HepG2 (cell line): Measurements from ENCODE around the gene PLXNA4. TPM values are rescaled to one million over a fixed set of nuclear protein-coding genes. Genes with fewer than 3 reads are reported as not detected.
"Not testable (repeated sequence)": the region's sequence is repeated elsewhere in the genome, so short reads cannot be mapped to it uniquely, and the experiment has no call there.

Experiments used
- ATAC-seq: fragments of 200-7000 bp; cut with Tn5 transposase; 3 replicates; pipeline ENCODE4 v1.9.1; 2020; ENCODE audit warnings: mild to moderate bottlenecking, moderate library complexity
- BruUV-seq: library from RNA; stranded (reverse); fragments of 400-500 nt; replicated peaks from 2 replicates; lab custom pipeline; 2021; lab: Mats Ljungman, UMichigan
- CTCF ChIA-PET: fragments of 300-600 bp; formaldehyde crosslinking; extraction: SDS; loops from one replicate; lab custom pipeline; 2021; ENCODE audit warnings: low total read pairs, inconsistent platforms, low intra/inter-chr PET ratio; lab: Yijun Ruan, JAX
- POLR2A ChIA-PET: fragments of 350-600 bp; sonication (Branson Sonifier 250); formaldehyde crosslinking; loops from one replicate; lab custom pipeline; 2020; ENCODE audit warnings: antibody characterized with exemption, inconsistent platforms; lab: Yijun Ruan, JAX
- DNase-seq: peaks from one replicate; pipeline ENCODE4 v3.0.0-alpha.2; 2015; ENCODE audit warnings: low spot score
- FAIRE-seq: peaks from 3 replicates; lab custom pipeline; 2011; peaks lifted over from hg19 to GRCh38; lab: Jason Lieb, UNC
- H2AFZ ChIP-seq: one replicate; pipeline ENCODE4 v1.6.1; 2011; ENCODE audit warnings: low read length, inconsistent platforms
- H3K27ac ChIP-seq: fragments of 300-600 bp; 3 replicates; pipeline ENCODE4 v1.8.0; 2011; ENCODE audit warnings: mixed run types, mild to moderate bottlenecking, mixed read lengths, low read length, inconsistent platforms; ENCODE audit not compliant: insufficient read depth; ENCODE audit errors: extremely low read length
- H3K27me3 ChIP-seq, 2 experiments: fragments of 200-600 bp in 1 of 2; 2 replicates in 1 of 2; 3 replicates in 1 of 2; pipeline versions ENCODE4 v1.6.0 to v1.8.0; 2011; ENCODE audit warnings: low read length in 2 of 2, mild to moderate bottlenecking in 2 of 2, moderate library complexity in 2 of 2, inconsistent platforms in 1 of 2; ENCODE audit not compliant: insufficient read depth in 2 of 2, control insufficient read depth in 1 of 2
- H3K36me3 ChIP-seq, 2 experiments: fragments of 200-600 bp in 1 of 2; replicated peaks in 1 of 2; 2 replicates in 1 of 2; 3 replicates in 1 of 2; pipeline versions ENCODE4 v1.5.1 to v1.8.0; 2011; ENCODE audit warnings: low read length in 2 of 2, inconsistent platforms in 1 of 2; ENCODE audit not compliant: insufficient read depth in 2 of 2, control insufficient read depth in 1 of 2
- H3K4me1 ChIP-seq: 2 replicates; pipeline ENCODE4 v1.5.1; 2012; ENCODE audit warnings: low read length, inconsistent platforms; ENCODE audit not compliant: insufficient read depth
- H3K4me2 ChIP-seq: 2 replicates; pipeline ENCODE4 v1.6.0; 2011; ENCODE audit warnings: low read depth, low read length, inconsistent platforms
- H3K4me3 ChIP-seq, 3 experiments: fragments of 200-600 bp in 1 of 3; sonication (generic), shearing (Covaris generic) in 1 of 3; replicated peaks in 1 of 3; 2 replicates each; pipeline ENCODE4 v1.5.1; 2011 to 2016; ENCODE audit warnings: low read length in 3 of 3, inconsistent platforms in 2 of 3, low read depth in 2 of 3, mild to moderate bottlenecking in 2 of 3, control low read depth in 1 of 3, mixed read lengths in 1 of 3; ENCODE audit not compliant: insufficient read depth in 1 of 3
- H3K79me2 ChIP-seq: one replicate; pipeline ENCODE4 v1.6.1; 2011; ENCODE audit warnings: low read length, inconsistent platforms; ENCODE audit not compliant: insufficient read depth
- H3K9ac ChIP-seq: 2 replicates; pipeline ENCODE4 v1.6.0; 2011; ENCODE audit warnings: mild to moderate bottlenecking, low read depth, low read length, inconsistent platforms; ENCODE audit not compliant: insufficient read depth
- H3K9me3 ChIP-seq: 2 replicates; pipeline ENCODE4 v1.5.1; 2012; ENCODE audit warnings: mild to moderate bottlenecking, low read length
- H4K20me1 ChIP-seq: 2 replicates; pipeline ENCODE4 v1.6.0; 2011; ENCODE audit warnings: inconsistent platforms, mild to moderate bottlenecking, low read length, moderate library complexity; ENCODE audit not compliant: insufficient read depth
- DDIT3 ChIP-seq: sonication (generic); formaldehyde crosslinking; IDR thresholded peaks from 2 replicates; pipeline ENCODE4 v1.4.0; 2020; ENCODE audit warnings: mild to moderate bottlenecking, missing genetic modification reagents
- KLF13 ChIP-seq: sonication (generic); formaldehyde crosslinking; IDR thresholded peaks from 2 replicates; pipeline ENCODE4 v1.4.0; 2020; ENCODE audit warnings: mild to moderate bottlenecking, missing genetic modification reagents
- PHF21A ChIP-seq: sonication (generic); formaldehyde crosslinking; IDR thresholded peaks from 2 replicates; pipeline ENCODE4 v1.5.0; 2020; ENCODE audit warnings: mild to moderate bottlenecking, missing genetic modification reagents
- SKI ChIP-seq: fragments of 450-650 bp; IDR thresholded peaks from one replicate; pipeline ENCODE4 v1.6.1; 2018; ENCODE audit warnings: mild to moderate bottlenecking; ENCODE audit not compliant: partially characterized antibody
- SMAD3 ChIP-seq: sonication (generic); formaldehyde crosslinking; IDR thresholded peaks from 2 replicates; pipeline ENCODE4 v1.4.0; 2020; ENCODE audit warnings: missing genetic modification reagents
- STAT6 ChIP-seq: sonication (generic); formaldehyde crosslinking; IDR thresholded peaks from 2 replicates; pipeline ENCODE4 v1.4.0; 2020; ENCODE audit warnings: missing genetic modification reagents, mild to moderate bottlenecking, borderline replicate concordance
- TGIF2 ChIP-seq: IDR thresholded peaks from 2 replicates; pipeline ENCODE4 v1.6.1; 2016; ENCODE audit warnings: control low read depth, missing compliant biosample characterization
- ZMAT5 ChIP-seq: sonication (generic); formaldehyde crosslinking; IDR thresholded peaks from 2 replicates; pipeline ENCODE4 v1.5.0; 2020; ENCODE audit warnings: mild to moderate bottlenecking, low read depth, missing genetic modification reagents, borderline replicate concordance
- ZNF367 ChIP-seq: sonication (generic); formaldehyde crosslinking; IDR thresholded peaks from 2 replicates; pipeline ENCODE4 v1.4.0; 2020; ENCODE audit warnings: missing genetic modification reagents, borderline replicate concordance
- ZNF557 ChIP-seq: sonication (generic); formaldehyde crosslinking; IDR thresholded peaks from 2 replicates; pipeline ENCODE4 v1.4.0; 2020; ENCODE audit warnings: missing genetic modification reagents
- WGBS: methylation state at CpG from one replicate; pipeline ENCODE4 v1.1.6; 2017; ENCODE audit warnings: low lambda C conversion rate; 5-methylcytosine and 5-hydroxymethylcytosine counted together
- in situ Hi-C: cut with HindIII; loops from 2 replicates; pipeline ENCODE4 v1.10.0; 2017; ENCODE audit warnings: low pct_unique_long_range_greater_than_20kb; ENCODE audit not compliant: extremely low pct_ligation_motif_present
- intact Hi-C: fragments of 100-400 bp; cut with micrococcal nuclease; formaldehyde crosslinking; loops from one replicate; pipeline ENCODE4 v1.10.0; 2022; ENCODE audit not compliant: unreplicated experiment
- polyA plus RNA-seq, 8 experiments: library from polyadenylated mRNA; depleted of rRNA in 3 of 8; stranded (reverse) in 7 of 8; unstranded in 1 of 8; fragments of >200 nt; fragmentation: Illumina TruSeq in 4 of 8; extraction: Trizol in 4 of 8; gene quantifications; 2 replicates each; pipeline versions ENCODE4 v1.2.1 to v1.2.3, GENCODE V29; 2011 to 2016; ENCODE audit warnings: low read depth in 4 of 8, missing spikeins in 1 of 8, mixed read lengths in 1 of 8; ENCODE audit not compliant: insufficient read depth in 1 of 8
- total RNA-seq, 5 experiments: library from RNA; depleted of rRNA; stranded (reverse); fragments of >200 nt; fragmentation: Illumina TruSeq; extraction: Trizol; gene quantifications; 2 replicates each; pipeline ENCODE4 v1.2.3, GENCODE V29; 2016; ENCODE audit warnings: low read depth in 1 of 5

PLXNA4 gene
- total and polyA plus RNA-seq, 2 of the 13 experiments (the other 11 are each of a cell fraction or from before 2014, with no cell fraction given): 0.01 to 0.04 TPM

GRCh38 chr7:132179080-132179430 is 397.2 kb downstream of the PLXNA4 start:
- Histone ChIP-seq H3K4me3 (no peak overlapping the region), H3K9me3 (no peaks in the 10 kb centered on the region), H3K9ac (no peak overlapping the region), H4K20me1 (no peaks in the 10 kb centered on the region)
- BruUV-seq: no TSS peak
- WGBS: 45% methylated on average over 10 of the region's 10 CpGs
- DNase-seq: no peak
- TF ChIP-seq KLF13 (CRISPR knock-in tag) (no peak), SKI (no peak), TGIF2 (CRISPR knock-in tag) (no peak), ZMAT5 (CRISPR knock-in tag) (no peak), ZNF367 (no peak), DDIT3 (CRISPR knock-in tag) (no peak), ZNF557 (no peak), SMAD3 (no peak), STAT6 (CRISPR knock-in tag) (no peak), PHF21A (no peak)
- TF ChIP-seq, all 625 proteins: peak for 0
- FAIRE-seq (no peak), ATAC-seq (no peak)
- no peak overlapping the region for H3K4me2 ChIP-seq
- intact Hi-C loops (no loop called here), in situ Hi-C loops (no loop called here)
- POLR2A ChIA-PET: no interaction called here
- H3K27me3 ChIP-seq: peaks cover 0 to 22% of the 10 kb centered on the region in 2 experiments; a peak in 2 of 5 replicates
- H3K27ac ChIP-seq: no peak overlapping the region
- no peak overlapping the region for H2AFZ ChIP-seq
- no peaks in the 10 kb centered on the region for H3K79me2 ChIP-seq
- CTCF ChIA-PET: no interaction called here
- H3K36me3 ChIP-seq: no peaks in the 10 kb centered on the region
- H3K4me1 ChIP-seq: no peaks in the 10 kb centered on the region

- H2AFZ ChIP-seq, H3K9ac ChIP-seq, ATAC-seq, H3K4me3 ChIP-seq, DNase-seq, POLR2A ChIA-PET, BruUV-seq, H3K36me3 ChIP-seq, in situ Hi-C loops, intact Hi-C loops, H3K4me1 ChIP-seq, CTCF ChIA-PET, FAIRE-seq, H3K27ac ChIP-seq, H3K9me3 ChIP-seq, H4K20me1 ChIP-seq, H3K79me2 ChIP-seq, H3K4me2 ChIP-seq: not testable (repeated sequence)
- 70% methylated on average over 5 of the region's 8 CpGs for WGBS
- peaks cover 0 to 26% of the 10 kb centered on the region in 2 experiments; a peak in 2 of 5 replicates for H3K27me3 ChIP-seq
Observed at GRCh38 chr7:132178402-132179079, 397.7 kb downstream of the PLXNA4 start.
